Activated naive CD8-positive, alpha-beta T cell treated with anti-CD3 and anti-CD28 coated beads, Interleukin-2, amount 50 U/mL, for 16 hours (primary cell): Measurements from ENCODE around the gene NUP210.

Experiments used
- DNase-seq: peaks from one replicate; pipeline ENCODE4 v3.0.0-alpha.2; 2020; ENCODE audit warnings: low read depth, low spot score

Gene NUP210

GRCh38 chr3:13275376-13276005, 144.6 kb downstream of the NUP210 start:
- DNase-seq: no peak

DNA sequence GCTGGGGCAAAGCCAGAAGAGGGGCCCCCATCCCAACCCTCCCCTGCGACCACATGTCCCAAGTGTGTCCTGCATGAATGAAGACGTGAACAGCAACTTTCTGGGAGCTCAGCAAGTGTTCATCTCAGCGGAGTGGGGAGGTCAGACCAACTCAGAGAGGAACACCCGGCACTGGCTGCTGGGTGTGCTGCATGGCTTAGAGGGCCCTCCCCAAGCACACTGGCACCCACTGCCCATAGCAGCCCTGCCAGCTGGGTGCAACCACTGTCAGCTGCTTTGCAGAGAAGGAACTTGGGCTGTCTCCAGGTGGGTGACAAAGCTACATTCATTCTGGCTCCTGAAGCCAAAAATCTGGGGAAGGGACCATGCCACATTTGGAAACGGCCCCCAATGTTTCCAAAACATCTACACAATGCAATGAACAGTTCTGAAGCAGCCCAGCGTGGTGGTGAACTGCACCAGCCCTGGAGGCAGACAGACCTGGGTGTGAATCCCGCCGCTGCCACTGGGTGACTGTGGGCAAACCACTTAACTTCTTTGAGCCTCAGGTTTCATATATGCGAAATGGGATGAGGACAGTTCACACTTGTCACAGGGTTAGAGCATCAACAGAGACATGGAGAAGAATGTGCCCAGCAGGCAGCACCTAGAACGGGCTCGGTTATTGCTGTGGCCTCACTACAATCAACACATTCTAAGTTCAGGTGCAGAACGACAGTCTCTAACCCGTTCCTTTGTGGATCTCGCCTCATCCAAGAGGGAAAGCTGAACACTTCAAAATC, 145.4 kb downstream of the NUP210 start:
- no peak for DNase-seq

DNA sequence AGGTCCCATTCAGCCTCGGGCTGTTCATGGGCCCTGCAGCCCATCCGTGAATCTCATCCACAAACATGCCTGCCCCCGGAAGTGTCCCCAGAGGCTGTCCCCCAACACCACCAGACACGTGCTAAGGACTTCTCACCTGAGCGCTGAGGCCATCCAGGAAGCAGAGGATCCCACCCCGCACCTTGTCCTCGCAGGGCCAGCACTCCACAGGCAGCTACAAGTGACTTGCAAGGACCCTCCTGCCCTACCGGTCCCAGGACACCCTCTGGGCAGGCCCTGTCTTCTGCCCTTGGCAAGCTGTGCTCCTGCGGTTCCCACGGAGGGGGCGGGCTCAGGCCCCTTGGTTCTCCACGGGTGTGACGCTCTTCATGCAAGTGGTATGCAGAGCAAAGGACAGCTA, 146.0 kb downstream of the NUP210 start:
- DNase-seq: no peak

GRCh38 chr3:13273604-13274105, 146.5 kb downstream of the NUP210 start:
- no peak for DNase-seq

- DNase-seq: no peak
Measured at GRCh38 chr3:13272831-13273603, 147.1 kb downstream of the NUP210 start.

- no peak for DNase-seq
Measured at GRCh38 chr3:13269711-13270378, 150.3 kb downstream of the NUP210 start.

- DNase-seq: no peak
Measured at GRCh38 chr3:13268961-13269441, 151.1 kb downstream of the NUP210 start.

DNA sequence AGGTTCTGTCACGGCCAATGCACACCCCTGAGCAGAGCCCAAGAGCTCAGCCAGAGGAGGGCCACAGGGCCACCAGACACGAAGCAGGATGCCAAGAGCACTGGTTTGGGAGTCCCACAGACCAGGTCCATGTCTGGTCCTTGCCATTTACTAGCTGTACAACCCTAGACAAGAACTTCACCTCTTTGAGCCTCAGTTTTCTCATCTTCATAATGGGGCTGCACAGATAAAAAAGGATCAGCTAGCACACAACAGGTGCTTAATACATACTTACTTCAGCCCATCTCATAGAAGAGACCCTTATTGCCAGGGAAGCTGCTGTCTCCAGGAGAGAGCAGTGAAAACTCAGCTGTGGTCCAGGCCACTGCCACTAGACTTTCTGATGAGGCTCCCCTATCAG, 152.0 kb downstream of the NUP210 start:
- DNase-seq: no peak

DNA sequence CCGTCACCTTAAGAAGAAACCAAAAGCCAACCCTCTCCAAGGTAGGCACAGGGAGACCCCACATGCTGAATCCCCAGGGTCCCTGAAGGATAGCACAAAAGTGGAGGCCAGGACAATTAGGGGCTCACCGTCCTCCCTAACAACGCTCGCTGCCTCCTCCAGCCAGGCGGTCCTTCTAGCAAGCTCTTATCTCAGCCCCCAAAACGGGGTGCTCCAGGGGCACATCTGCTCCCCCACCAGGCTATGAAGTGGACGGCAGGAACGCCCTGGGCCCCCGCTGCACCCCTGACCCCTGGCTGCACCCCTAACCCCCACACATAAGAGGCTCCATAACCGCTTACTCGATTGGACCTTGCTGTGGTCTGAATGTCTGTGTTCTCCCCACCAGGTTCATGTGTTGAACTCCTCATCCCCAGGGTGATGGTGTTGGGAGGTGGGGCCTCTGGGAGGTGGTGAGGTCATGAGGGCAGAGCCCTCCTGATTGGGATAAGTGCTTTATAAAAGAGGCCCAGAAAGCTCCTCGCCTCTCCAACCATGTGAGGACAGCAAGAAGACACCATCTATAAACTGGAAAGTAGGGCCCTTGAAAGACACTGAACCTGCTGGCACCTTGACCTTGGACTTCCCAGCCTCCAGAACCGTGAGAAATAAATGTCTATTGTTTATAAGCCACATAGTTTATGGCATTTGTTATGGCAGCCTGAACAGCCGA, 153.3 kb downstream of the NUP210 start:
- DNase-seq: no peak
